ENCODE measurements around the gene ARHGAP26.

- no peak for TF ChIP-seq POLR2A (IDR thresholded peaks at IDR 0.05)
- TF ChIP-seq CTCF (IDR thresholded peaks at IDR 0.05 in 8 of 11, conservative IDR thresholded peaks at IDR 0.05 in 3 of 11) = no peak
- no peak for TF ChIP-seq POLR2AphosphoS5 (IDR thresholded peaks at IDR 0.05)
Observed at GRCh38 chr5:143041972-143042770, 272.0 kb downstream of the ARHGAP26 start.
